ENCODE measurements around the gene TUSC2. TPM values are rescaled to one million over a fixed set of nuclear protein-coding genes. Genes with fewer than 3 reads are reported as not detected.
A peak's percentile ranks its signal among the peaks of the same experiment; 100 is the strongest.

Gene TUSC2
- total and polyA plus RNA-seq, 2 of the 13 experiments (the other 11 are each of a cell fraction or from before 2014, with no cell fraction given): 36.7 to 39.1 TPM

DNA sequence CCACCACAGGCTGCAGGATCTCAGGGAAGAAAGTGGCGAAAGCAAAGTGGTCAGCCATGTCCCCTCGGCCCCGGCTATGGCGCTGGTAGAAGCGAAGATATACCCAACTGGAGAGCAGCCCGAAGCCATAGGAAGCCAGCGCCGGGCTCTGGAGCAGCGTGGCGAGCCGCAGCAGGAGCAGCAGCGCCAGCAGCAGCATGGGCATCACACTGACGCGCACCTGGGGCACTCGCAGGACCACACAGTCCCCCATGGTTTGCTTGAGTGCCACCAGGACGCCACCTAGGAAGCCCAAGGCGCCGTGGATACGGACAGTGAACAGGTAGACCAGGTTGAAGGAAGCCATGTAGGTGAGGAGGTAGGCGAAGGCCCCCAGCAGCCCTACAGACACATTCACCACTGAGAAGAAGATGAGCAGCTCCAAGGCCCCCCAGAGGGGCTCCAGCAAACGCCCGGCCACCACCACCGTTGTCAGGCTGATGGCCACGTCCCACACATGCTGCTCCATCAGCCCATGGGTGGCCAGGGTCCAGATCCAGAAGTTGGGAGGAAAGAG is 30.4 kb upstream of the TUSC2 start:
- H4K20me1 ChIP-seq (ENCODE audit: insufficient read depth, low read length): peaks cover 25% of the 10 kb centered on the region
- ChIA-PET POLR2A (interaction anchor here (1.2 kb wide), 1 partner anchor 8 kb away, joined by 10 read pairs; the partner anchor contains the start of genes CYB561D2 and NPRL2), CTCF (ENCODE audit: low intra/inter-chr PET ratio, low total read pairs) (no interaction called here)
- in situ Hi-C loops (cut with HindIII; ENCODE audit: extremely low pct_ligation_motif_present, low pct_unique_long_range_greater_than_20kb) (no loop called here), intact Hi-C loops (cut with micrococcal nuclease; ENCODE audit: unreplicated experiment) (no loop called here)
- DNase-seq (ENCODE audit: low spot score) (no peak), ATAC-seq (peak; percentile 13), FAIRE-seq (no peak)
- no peak overlapping the region for H2AFZ ChIP-seq (ENCODE audit: low read length)
- peak overlapping the region; percentile 66 for H3K27ac ChIP-seq (ENCODE audit: extremely low read length, insufficient read depth, low read length)
- H3K4me3 ChIP-seq (replicated peaks in 1 of 3; ENCODE audit: insufficient read depth in 1 of 3, low read depth in 2 of 3, low read length in 3 of 3): peak overlapping the region; percentile 76 to 91 (median 88)
- no TSS peak for BruUV-seq (replicated peaks)
- peaks cover 39% of the 10 kb centered on the region for H3K79me2 ChIP-seq (ENCODE audit: insufficient read depth, low read length)
- H3K36me3 ChIP-seq (replicated peaks in 1 of 2; ENCODE audit: control insufficient read depth in 1 of 2, insufficient read depth in 2 of 2, low read length in 2 of 2): peaks cover 9 to 27% of the 10 kb centered on the region in 2 experiments; a peak in 4 of 5 replicates
- WGBS (ENCODE audit: low lambda C conversion rate): 0% methylated on average over 3 of the region's 24 CpGs
- peaks cover 2 to 9% of the 10 kb centered on the region in 2 experiments; a peak in 2 of 5 replicates for H3K27me3 ChIP-seq (ENCODE audit: control insufficient read depth in 1 of 2, insufficient read depth in 2 of 2, low read length in 2 of 2)
- peaks cover 37% of the 10 kb centered on the region for H3K4me1 ChIP-seq (ENCODE audit: insufficient read depth, low read length)
- no peaks in the 10 kb centered on the region for H3K9me3 ChIP-seq (ENCODE audit: low read length)
- H3K4me2 ChIP-seq (ENCODE audit: low read depth, low read length): peak overlapping the region; percentile 94
- peak overlapping the region; percentile 91 for H3K9ac ChIP-seq (ENCODE audit: insufficient read depth, low read depth, low read length)
- TF ChIP-seq TARDBP (CRISPR knock-in tag; IDR thresholded peaks at IDR 0.05): no peak
- no peak for TF ChIP-seq ZNF34 (CRISPR knock-in tag; IDR thresholded peaks at IDR 0.05; ENCODE audit: borderline replicate concordance)
- TF ChIP-seq, protein P1, sequence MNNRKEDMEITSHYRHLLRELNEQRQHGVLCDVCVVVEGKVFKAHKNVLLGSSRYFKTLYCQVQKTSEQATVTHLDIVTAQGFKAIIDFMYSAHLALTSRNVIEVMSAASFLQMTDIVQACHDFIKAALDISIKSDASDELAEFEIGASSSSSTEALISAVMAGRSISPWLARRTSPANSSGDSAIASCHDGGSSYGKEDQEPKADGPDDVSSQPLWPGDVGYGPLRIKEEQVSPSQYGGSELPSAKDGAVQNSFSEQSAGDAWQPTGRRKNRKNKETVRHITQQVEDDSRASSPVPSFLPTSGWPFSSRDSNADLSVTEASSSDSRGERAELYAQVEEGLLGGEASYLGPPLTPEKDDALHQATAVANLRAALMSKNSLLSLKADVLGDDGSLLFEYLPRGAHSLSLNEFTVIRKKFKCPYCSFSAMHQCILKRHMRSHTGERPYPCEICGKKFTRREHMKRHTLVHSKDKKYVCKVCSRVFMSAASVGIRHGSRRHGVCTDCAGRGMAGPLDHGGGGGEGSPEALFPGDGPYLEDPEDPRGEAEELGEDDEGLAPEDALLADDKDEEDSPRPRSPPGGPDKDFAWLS (CRISPR knock-in tag; IDR thresholded peaks at IDR 0.05; ENCODE audit: borderline replicate concordance): no peak
- peak; percentile 53; the same call in 1 of the 2 replicates for TF ChIP-seq ZNF891 (CRISPR knock-in tag; IDR thresholded peaks at IDR 0.05)
- no peak for TF ChIP-seq FOSL2 (CRISPR knock-in tag; IDR thresholded peaks at IDR 0.05)
- TF ChIP-seq ZNF556 (CRISPR knock-in tag; IDR thresholded peaks at IDR 0.05; ENCODE audit: borderline replicate concordance): no peak
- no peak for TF ChIP-seq ZFP90 (CRISPR knock-in tag; IDR thresholded peaks at IDR 0.05; ENCODE audit: borderline replicate concordance)
- TF ChIP-seq NR2F6 (IDR thresholded peaks at IDR 0.05): no peak
- no peak for TF ChIP-seq NR2F6 (CRISPR knock-in tag; IDR thresholded peaks at IDR 0.05)
- TF ChIP-seq PCBP2 (optimal IDR thresholded peaks at IDR 0.05; ENCODE audit: low read depth, low read length, poor library complexity, severe bottlenecking): no peak
- TF ChIP-seq FOXM1 (CRISPR knock-in tag; IDR thresholded peaks at IDR 0.05): no peak
- no peak for TF ChIP-seq FLYWCH1 (CRISPR knock-in tag; IDR thresholded peaks at IDR 0.05)
- TF ChIP-seq, protein P2, sequence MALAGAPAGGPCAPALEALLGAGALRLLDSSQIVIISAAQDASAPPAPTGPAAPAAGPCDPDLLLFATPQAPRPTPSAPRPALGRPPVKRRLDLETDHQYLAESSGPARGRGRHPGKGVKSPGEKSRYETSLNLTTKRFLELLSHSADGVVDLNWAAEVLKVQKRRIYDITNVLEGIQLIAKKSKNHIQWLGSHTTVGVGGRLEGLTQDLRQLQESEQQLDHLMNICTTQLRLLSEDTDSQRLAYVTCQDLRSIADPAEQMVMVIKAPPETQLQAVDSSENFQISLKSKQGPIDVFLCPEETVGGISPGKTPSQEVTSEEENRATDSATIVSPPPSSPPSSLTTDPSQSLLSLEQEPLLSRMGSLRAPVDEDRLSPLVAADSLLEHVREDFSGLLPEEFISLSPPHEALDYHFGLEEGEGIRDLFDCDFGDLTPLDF (CRISPR knock-in tag; IDR thresholded peaks at IDR 0.05): no peak
- TF ChIP-seq GABPA (IDR thresholded peaks at IDR 0.05; ENCODE audit: low read depth, low read length): no peak
- TF ChIP-seq GABPA (CRISPR knock-in tag; IDR thresholded peaks at IDR 0.05; ENCODE audit: low read depth): no peak
- no peak for TF ChIP-seq ZNF619 (CRISPR knock-in tag; IDR thresholded peaks at IDR 0.05)
- TF ChIP-seq, protein P3, sequence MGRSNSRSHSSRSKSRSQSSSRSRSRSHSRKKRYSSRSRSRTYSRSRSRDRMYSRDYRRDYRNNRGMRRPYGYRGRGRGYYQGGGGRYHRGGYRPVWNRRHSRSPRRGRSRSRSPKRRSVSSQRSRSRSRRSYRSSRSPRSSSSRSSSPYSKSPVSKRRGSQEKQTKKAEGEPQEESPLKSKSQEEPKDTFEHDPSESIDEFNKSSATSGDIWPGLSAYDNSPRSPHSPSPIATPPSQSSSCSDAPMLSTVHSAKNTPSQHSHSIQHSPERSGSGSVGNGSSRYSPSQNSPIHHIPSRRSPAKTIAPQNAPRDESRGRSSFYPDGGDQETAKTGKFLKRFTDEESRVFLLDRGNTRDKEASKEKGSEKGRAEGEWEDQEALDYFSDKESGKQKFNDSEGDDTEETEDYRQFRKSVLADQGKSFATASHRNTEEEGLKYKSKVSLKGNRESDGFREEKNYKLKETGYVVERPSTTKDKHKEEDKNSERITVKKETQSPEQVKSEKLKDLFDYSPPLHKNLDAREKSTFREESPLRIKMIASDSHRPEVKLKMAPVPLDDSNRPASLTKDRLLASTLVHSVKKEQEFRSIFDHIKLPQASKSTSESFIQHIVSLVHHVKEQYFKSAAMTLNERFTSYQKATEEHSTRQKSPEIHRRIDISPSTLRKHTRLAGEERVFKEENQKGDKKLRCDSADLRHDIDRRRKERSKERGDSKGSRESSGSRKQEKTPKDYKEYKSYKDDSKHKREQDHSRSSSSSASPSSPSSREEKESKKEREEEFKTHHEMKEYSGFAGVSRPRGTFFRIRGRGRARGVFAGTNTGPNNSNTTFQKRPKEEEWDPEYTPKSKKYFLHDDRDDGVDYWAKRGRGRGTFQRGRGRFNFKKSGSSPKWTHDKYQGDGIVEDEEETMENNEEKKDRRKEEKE (IDR thresholded peaks at IDR 0.05): no peak
- TF ChIP-seq KDM4B (CRISPR knock-in tag; IDR thresholded peaks at IDR 0.05): no peak
- no peak; the same call in 1 of the 2 replicates for TF ChIP-seq PCBP1 (IDR thresholded peaks at IDR 0.05; ENCODE audit: borderline replicate concordance, low read depth, low read length)
- TF ChIP-seq ZNF230 (CRISPR knock-in tag; IDR thresholded peaks at IDR 0.05): 0 out of 2 replicates have a peak, but pooled peaks have one; percentile 1
- TF ChIP-seq, protein P4, sequence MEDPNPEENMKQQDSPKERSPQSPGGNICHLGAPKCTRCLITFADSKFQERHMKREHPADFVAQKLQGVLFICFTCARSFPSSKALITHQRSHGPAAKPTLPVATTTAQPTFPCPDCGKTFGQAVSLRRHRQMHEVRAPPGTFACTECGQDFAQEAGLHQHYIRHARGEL (CRISPR knock-in tag; IDR thresholded peaks at IDR 0.05): no peak

Data from HepG2 (cell line).